SK-MEL-5 (cell line): ENCODE measurements around the gene ICE2. TPM values are rescaled to one million over a fixed set of nuclear protein-coding genes. Genes with fewer than 3 reads are reported as not detected.
A peak's percentile ranks its signal among the peaks of the same experiment; 100 is the strongest.

Experiments used
- DNase-seq: peaks from one replicate; pipeline ENCODE4 v3.0.0-alpha.2; 2016; ENCODE audit warnings: low read depth, low spot score
- in situ Hi-C: cut with HindIII; loops from 2 replicates; pipeline ENCODE4 v1.10.0; 2016; ENCODE audit warnings: low sequenced_read_pairs, high pct_unique_total_duplicates, low pct_unique_long_range_greater_than_20kb
- total RNA-seq: library from RNA; depleted of rRNA; stranded (reverse); fragments of >200 nt; shearing (Covaris generic); gene quantifications from 2 replicates; pipeline ENCODE4 v1.2.3, GENCODE V29; 2014

The ICE2 gene
- total RNA-seq, 1 experiment from 2014 or later = 34.3 TPM

- peak; percentile 66 for DNase-seq
- in situ Hi-C loops = no loop called here
Measured at GRCh38 chr15:60397772-60398445, 81.0 kb downstream of the ICE2 start, which contains the start of gene ANXA2. TSS of gene ANXA2 (minus strand) at chr15:60397986. CDS start at chr15:60386075, 11,911 bp downstream.

- peak; percentile 50 for DNase-seq
- in situ Hi-C loops = no loop called here
Measured at GRCh38 chr15:60396958-60397771, 81.8 kb downstream of the ICE2 start.

- in situ Hi-C loops = no loop called here
- no peak for DNase-seq
Measured at GRCh38 chr15:60396560-60396957, 82.4 kb downstream of the ICE2 start.

- in situ Hi-C loops = no loop called here
- DNase-seq = no peak
Measured at GRCh38 chr15:60396100-60396499, 82.8 kb downstream of the ICE2 start.

GRCh38 chr15:60395276-60396011 lies 83.5 kb downstream of the ICE2 start:
- in situ Hi-C loops = no loop called here
- no peak for DNase-seq

- DNase-seq = no peak
- in situ Hi-C loops = no loop called here
Measured at GRCh38 chr15:60394689-60395097, 84.2 kb downstream of the ICE2 start.

- peak; percentile 74 for DNase-seq
- in situ Hi-C loops = no loop called here
Measured at GRCh38 chr15:60392986-60393790, 85.8 kb downstream of the ICE2 start.

GRCh38 chr15:60392601-60392985 lies 86.3 kb downstream of the ICE2 start:
- DNase-seq = peak; percentile 56
- in situ Hi-C loops = no loop called here

GRCh38 chr15:60391722-60392315 lies 87.1 kb downstream of the ICE2 start:
- no peak for DNase-seq
- in situ Hi-C loops = no loop called here

- DNase-seq = peak; percentile 90
- in situ Hi-C loops = no loop called here
Measured at GRCh38 chr15:60390871-60391501, 88.0 kb downstream of the ICE2 start.

GRCh38 chr15:60390231-60390630 lies 88.7 kb downstream of the ICE2 start:
- no peak for DNase-seq

GRCh38 chr15:60389261-60390077 lies 89.5 kb downstream of the ICE2 start:
- DNase-seq = no peak
- in situ Hi-C loops = no loop called here

More at GRCh38 chr15:60390231-60390630, 88.7 kb downstream of the ICE2 start:
- in situ Hi-C loops = no loop called here

GRCh38 chr15:60387321-60387720 lies 91.6 kb downstream of the ICE2 start:
- DNase-seq = no peak
- in situ Hi-C loops = no loop called here

GRCh38 chr15:60386615-60387014 lies 92.3 kb downstream of the ICE2 start:
- in situ Hi-C loops = no loop called here
- no peak for DNase-seq

GRCh38 chr15:60385620-60386552 lies 93.1 kb downstream of the ICE2 start:
- in situ Hi-C loops = no loop called here
- no peak for DNase-seq
